ENCODE data around the gene CASP5.

- TF ChIP-seq CTCF (conservative IDR thresholded peaks at IDR 0.05) (no peak), EZH2 (IDR thresholded peaks at IDR 0.05; ENCODE audit: low read depth) (no peak)
Measured at GRCh38 chr11:104956528-104956927, 66.4 kb downstream of the CASP5 start.
